K562 (cell line): Measurements from ENCODE around the gene PLA1A. TPM values are rescaled to one million over a fixed set of nuclear protein-coding genes. Genes with fewer than 3 reads are reported as not detected.

Source experiments
- ATF1 ChIP-seq, 2 experiments: fragments of 450-650 bp in 1 of 2; IDR thresholded peaks; 2 replicates each; pipeline ENCODE4 v1.6.1; 2016; ENCODE audit warnings: missing compliant biosample characterization in 1 of 2, missing genetic modification characterization in 1 of 2
- CCNT2 ChIP-seq: IDR thresholded peaks from 2 replicates; pipeline ENCODE4 v1.6.1; 2011; ENCODE audit warnings: borderline replicate concordance, low read depth, mild to moderate bottlenecking, moderate library complexity, mixed read lengths, low read length; ENCODE audit not compliant: insufficient read length; ENCODE audit errors: extremely low read depth
- CEBPB ChIP-seq: fragments of 450-650 bp; IDR thresholded peaks from 2 replicates; pipeline ENCODE4 v1.6.1; 2016; ENCODE audit warnings: missing genetic modification characterization, missing compliant biosample characterization
- CSDE1 ChIP-seq, 2 experiments: fragments of 450-650 bp; IDR thresholded peaks; 2 replicates each; pipeline ENCODE4 v1.6.1; 2016; ENCODE audit warnings: mild to moderate bottlenecking in 1 of 2
- EGR1 ChIP-seq: fragments of 450-650 bp; conservative IDR thresholded peaks from 2 replicates; pipeline ENCODE4 v1.6.1; 2017; ENCODE audit warnings: mild to moderate bottlenecking
- FOSL1 ChIP-seq: fragments of 200-800 bp; sonication (Bioruptor generic); conservative IDR thresholded peaks from 2 replicates; pipeline ENCODE4 v1.6.1; 2016; ENCODE audit warnings: missing genetic modification characterization, missing compliant biosample characterization
- FOXP4 ChIP-seq: sonication (generic); formaldehyde crosslinking; IDR thresholded peaks from 2 replicates; pipeline ENCODE4 v1.8.0; 2022; ENCODE audit warnings: mild to moderate bottlenecking, missing genetic modification reagents, borderline replicate concordance
- HDAC3 ChIP-seq: fragments of 450-650 bp; IDR thresholded peaks from 2 replicates; pipeline ENCODE4 v1.6.1; 2018; ENCODE audit warnings: borderline replicate concordance, mild to moderate bottlenecking, moderate library complexity; ENCODE audit not compliant: partially characterized antibody
- KAT8 ChIP-seq: fragments of 450-650 bp; IDR thresholded peaks from 2 replicates; pipeline ENCODE4 v1.6.1; 2016; ENCODE audit warnings: low read depth, mild to moderate bottlenecking
- MEIS2 ChIP-seq: fragments of 450-650 bp; IDR thresholded peaks from 2 replicates; pipeline ENCODE4 v1.6.1; 2014; ENCODE audit warnings: mild to moderate bottlenecking; ENCODE audit not compliant: partially characterized antibody
- NFE2 ChIP-seq: IDR thresholded peaks from 2 replicates; pipeline ENCODE4 v1.6.1; 2014; ENCODE audit warnings: antibody characterized with exemption, low read depth
- NR3C1 ChIP-seq: sonication (generic); formaldehyde crosslinking; IDR thresholded peaks from 2 replicates; pipeline ENCODE4 v1.8.1; 2022; ENCODE audit warnings: missing genetic modification reagents
- TAF15 ChIP-seq: fragments of 200-400 bp; formaldehyde crosslinking; IDR thresholded peaks from 2 replicates; pipeline ENCODE4 v1.6.1; 2017; ENCODE audit warnings: mild to moderate bottlenecking, low read depth, low read length, moderate library complexity
- TAF9B ChIP-seq: fragments of 450-650 bp; IDR thresholded peaks from 2 replicates; pipeline ENCODE4 v1.6.1; 2018; ENCODE audit warnings: mild to moderate bottlenecking; ENCODE audit not compliant: partially characterized antibody
- ZBTB40 ChIP-seq, 2 experiments: fragments of 450-650 bp in 1 of 2; sonication (generic) in 1 of 2; formaldehyde crosslinking in 1 of 2; IDR thresholded peaks; 2 replicates each; pipeline versions ENCODE4 v1.7.1 to v1.9.0; 2016 to 2022; ENCODE audit warnings: inconsistent platforms in 1 of 2, mild to moderate bottlenecking in 1 of 2, missing genetic modification reagents in 1 of 2
- ZNF780A ChIP-seq: fragments of 250-450 bp; sonication (Bioruptor Pico); IDR thresholded peaks from 2 replicates; pipeline ENCODE4 v1.5.0; 2021; ENCODE audit warnings: mild to moderate bottlenecking
- polyA plus RNA-seq, 8 experiments: library from polyadenylated mRNA; depleted of rRNA in 4 of 8; stranded (reverse) in 5 of 8; unstranded in 3 of 8; fragments of >200 nt; fragmentation: Nextera tagmentation in 2 of 8; fragmentation: Illumina TruSeq in 1 of 8; extraction: Ambion mirVana in 2 of 8; extraction: Trizol in 1 of 8; gene quantifications; 2 replicates each; pipeline versions ENCODE4 v1.2.1 to v1.2.3, GENCODE V29; 2011 to 2014; ENCODE audit warnings: inconsistent platforms in 1 of 8, missing spikeins in 1 of 8
- total RNA-seq, 7 experiments: library from RNA; depleted of rRNA in 6 of 7; stranded (reverse); fragments of >200 nt in 6 of 7; fragmentation: Illumina TruSeq in 2 of 7; extraction: Trizol in 2 of 7; gene quantifications; 2 replicates each; pipeline versions ENCODE4 v1.2.1 to v1.2.3, GENCODE V29; 2011 to 2021; ENCODE audit warnings: low replicate concordance in 1 of 7

Gene PLA1A
- total and polyA plus RNA-seq, 9 of the 15 experiments (the other 6 are each of a cell fraction or from before 2014, with no cell fraction given) = not detected

- TF ChIP-seq ZBTB40 (IDR thresholded peaks at IDR 0.05) (no peak), ZBTB40 (CRISPR knock-in tag; IDR thresholded peaks at IDR 0.05) (no peak), TAF15 (no peak), CCNT2 (no peak), FOSL1 (tag) (no peak), ZNF780A (no peak), EGR1 (no peak), NR3C1 (CRISPR knock-in tag) (no peak), ATF1 (CRISPR knock-in tag; IDR thresholded peaks at IDR 0.05) (no peak), ATF1 (tag; IDR thresholded peaks at IDR 0.05) (no peak), NFE2 (peak; percentile 81), KAT8 (no peak), CEBPB (tag) (no peak), HDAC3 (no peak), CSDE1 (IDR thresholded peaks at IDR 0.05) (no peak), FOXP4 (CRISPR knock-in tag) (no peak), TAF9B (no peak), MEIS2 (peak; percentile 68)
Measured at GRCh38 chr3:119595639-119596334, 1.9 kb upstream of the PLA1A start (continued).
